Natural killer cell (primary cell): ENCODE results near the gene MAML3. TPM values are rescaled to one million over a fixed set of nuclear protein-coding genes. Genes with fewer than 3 reads are reported as not detected.

Experiments used
- ATAC-seq, 3 donors: fragments of 150-1000 bp in 2 of 3; fragments of 200-7000 bp in 1 of 3; cut with Tn5 transposase; 1 replicate in 1 of 3; 2 replicates in 2 of 3; pipeline ENCODE4 v1.10.0; 2021; ENCODE audit warnings: mild to moderate bottlenecking in 2 of 3, moderate library complexity in 2 of 3
- DNase-seq, 2 donors: peaks; one replicate each; pipeline versions ENCODE4 v3.0.0 to v3.0.0-alpha.2; 2013 to 2021; ENCODE audit warnings: mixed read lengths in 1 of 2
- H3K27ac ChIP-seq: one replicate; pipeline ENCODE4 v1.5.1; 2013; ENCODE audit warnings: mild to moderate bottlenecking, low read length
- H3K27me3 ChIP-seq: one replicate; pipeline ENCODE4 v1.6.1; 2013; ENCODE audit warnings: low read length; ENCODE audit not compliant: control insufficient read depth, insufficient read depth
- H3K36me3 ChIP-seq: one replicate; pipeline ENCODE4 v1.6.1; 2013; ENCODE audit warnings: low read length; ENCODE audit not compliant: control insufficient read depth, insufficient read depth
- H3K4me1 ChIP-seq: one replicate; pipeline ENCODE4 v1.6.1; 2013; ENCODE audit warnings: low read length; ENCODE audit not compliant: control insufficient read depth, insufficient read depth
- H3K4me3 ChIP-seq: one replicate; pipeline ENCODE4 v1.5.1; 2013; ENCODE audit warnings: low read length
- H3K9me3 ChIP-seq: one replicate; pipeline ENCODE4 v1.6.1; 2013; ENCODE audit warnings: low read length; ENCODE audit not compliant: control insufficient read depth, insufficient read depth
- H3K27ac Mint-ChIP-seq, 2 donors: one replicate each; pipeline ENCODE4 v1.8.0; 2022; ENCODE audit warnings: mild to moderate bottlenecking in 2 of 2, mixed read lengths in 2 of 2, moderate library complexity in 1 of 2
- H3K27me3 Mint-ChIP-seq, 2 donors: one replicate each; pipeline ENCODE4 v1.8.0; 2022; ENCODE audit warnings: low read depth in 2 of 2, mixed read lengths in 2 of 2
- H3K36me3 Mint-ChIP-seq: one replicate; pipeline ENCODE4 v1.8.0; 2022; ENCODE audit warnings: mixed read lengths
- H3K4me1 Mint-ChIP-seq, 2 donors: one replicate each; pipeline ENCODE4 v1.8.0; 2022; ENCODE audit warnings: mixed read lengths in 2 of 2
- H3K4me3 Mint-ChIP-seq: one replicate; pipeline ENCODE4 v1.8.0; 2022; ENCODE audit warnings: mild to moderate bottlenecking, moderate library complexity, mixed read lengths
- H3K9me3 Mint-ChIP-seq, 2 donors: one replicate each; pipeline ENCODE4 v1.8.0; 2022; ENCODE audit warnings: mixed read lengths in 2 of 2
- CTCF ChIP-seq: fragments of 200-600 bp; IDR thresholded peaks from one replicate; pipeline ENCODE4 v1.8.0; 2022; ENCODE audit warnings: antibody characterized with exemption
- WGBS: methylation state at CpG from one replicate; pipeline ENCODE4 v1.1.7; 2013; ENCODE audit warnings: missing lambda C conversion rate; ENCODE audit not compliant: insufficient coverage; 5-methylcytosine and 5-hydroxymethylcytosine counted together
- intact Hi-C: fragments of 100-400 bp; cut with micrococcal nuclease; formaldehyde crosslinking; loops from one replicate; pipeline ENCODE4 v1.14.2; 2022
- total RNA-seq, 4 donors: library from RNA; stranded (reverse); fragments of 120-200 nt in 1 of 4; gene quantifications; one replicate each; pipeline versions ENCODE4 v1.2.3 to v1.2.4, GENCODE V29; 2013 to 2022

MAML3 gene
- total RNA-seq, 3 donors from 2014 or later (not counting 1 experiment from before 2014, with no cell fraction given): 1.7 to 5.6 (median 2.8) TPM

- no peak for DNase-seq
- no peak overlapping the region for H3K27ac Mint-ChIP-seq
- intact Hi-C loops: no loop called here
- H3K9me3 Mint-ChIP-seq: no peaks in the 10 kb centered on the region
- Histone ChIP-seq H3K4me3 (no peak overlapping the region), H3K36me3 (no peaks in the 10 kb centered on the region), H3K27me3 (no peaks in the 10 kb centered on the region), H3K9me3 (no peaks in the 10 kb centered on the region), H3K4me1 (no peaks in the 10 kb centered on the region), H3K27ac (no peak overlapping the region)
- ATAC-seq: no peak
- no peaks in the 10 kb centered on the region for H3K4me1 Mint-ChIP-seq
- H3K36me3 Mint-ChIP-seq: no peaks in the 10 kb centered on the region
- H3K4me3 Mint-ChIP-seq: no peak overlapping the region
- WGBS: 91% methylated on average over 17 of the region's 20 CpGs
- H3K27me3 Mint-ChIP-seq: peaks cover 8 to 35% of the 10 kb centered on the region in 2 donors
- no peak for TF ChIP-seq CTCF
Observed at GRCh38 chr4:139783741-139784484, 370.1 kb downstream of the MAML3 start.

GRCh38 chr4:139782926-139783522 lies 371.0 kb downstream of the MAML3 start:
- Histone ChIP-seq H3K4me1 (no peaks in the 10 kb centered on the region), H3K27me3 (no peaks in the 10 kb centered on the region), H3K4me3 (no peak overlapping the region), H3K27ac (no peak overlapping the region), H3K9me3 (no peaks in the 10 kb centered on the region), H3K36me3 (no peaks in the 10 kb centered on the region)
- Mint-ChIP-seq H3K27ac (no peak overlapping the region), H3K27me3 (peaks cover 4 to 27% of the 10 kb centered on the region in 2 donors), H3K9me3 (no peaks in the 10 kb centered on the region), H3K4me3 (no peak overlapping the region), H3K36me3 (no peaks in the 10 kb centered on the region), H3K4me1 (no peaks in the 10 kb centered on the region)
- intact Hi-C loops: no loop called here
- DNase-seq: no peak
- 87% methylated on average over 7 of the region's 7 CpGs for WGBS
- ATAC-seq: no peak
- no peak for TF ChIP-seq CTCF

- Mint-ChIP-seq H3K27me3 (peaks cover 0 to 12% of the 10 kb centered on the region in 2 donors), H3K4me3 (no peak overlapping the region), H3K27ac (no peak overlapping the region), H3K9me3 (no peaks in the 10 kb centered on the region), H3K4me1 (no peaks in the 10 kb centered on the region), H3K36me3 (no peaks in the 10 kb centered on the region)
- Histone ChIP-seq H3K4me3 (no peak overlapping the region), H3K36me3 (no peaks in the 10 kb centered on the region), H3K4me1 (no peaks in the 10 kb centered on the region), H3K27ac (no peak overlapping the region), H3K9me3 (no peaks in the 10 kb centered on the region), H3K27me3 (no peaks in the 10 kb centered on the region)
- WGBS: 92% methylated on average over 2 of the region's 3 CpGs
- intact Hi-C loops: no loop called here
- TF ChIP-seq CTCF: no peak
- no peak for ATAC-seq
- DNase-seq: no peak
Observed at GRCh38 chr4:139781066-139781465, 372.9 kb downstream of the MAML3 start.
